ENCODE measurements around the gene METAP1D.
"Not testable (repeated sequence)": the region's sequence is repeated elsewhere in the genome, so short reads cannot be mapped to it uniquely, and the experiment has no call there.

Gene METAP1D

GRCh38 chr2:172049567-172050120 is 49.9 kb downstream of the METAP1D start:
- no peak for DNase-seq

- DNase-seq = no peak
Measured at GRCh38 chr2:172050479-172051125, 50.8 kb downstream of the METAP1D start.

- peak; percentile 72 for DNase-seq
Measured at GRCh38 chr2:172052000-172052983, 52.5 kb downstream of the METAP1D start.

- no peak for DNase-seq
Measured at GRCh38 chr2:172053486-172053885, 53.7 kb downstream of the METAP1D start.

GRCh38 chr2:172056293-172056692 is 56.5 kb downstream of the METAP1D start:
- DNase-seq = no peak

GRCh38 chr2:172058660-172059059 is 58.9 kb downstream of the METAP1D start:
- DNase-seq = no peak

GRCh38 chr2:172060118-172060517 is 60.4 kb downstream of the METAP1D start:
- not testable (repeated sequence) for DNase-seq

- DNase-seq = no peak
Measured at GRCh38 chr2:172062402-172063004, 62.8 kb downstream of the METAP1D start.

GRCh38 chr2:172063446-172063845 is 63.7 kb downstream of the METAP1D start:
- DNase-seq = no peak

GRCh38 chr2:172065111-172065510 is 65.4 kb downstream of the METAP1D start:
- DNase-seq = no peak

GRCh38 chr2:172066394-172066886 is 66.7 kb downstream of the METAP1D start:
- no peak for DNase-seq

- DNase-seq = not testable (repeated sequence)
Measured at GRCh38 chr2:172067905-172068304, 68.2 kb downstream of the METAP1D start.

- no peak for DNase-seq
Measured at GRCh38 chr2:172070936-172071335, 71.2 kb downstream of the METAP1D start.

GRCh38 chr2:172072303-172072702 is 72.5 kb downstream of the METAP1D start:
- DNase-seq = no peak

GRCh38 chr2:172072706-172073105 is 73.0 kb downstream of the METAP1D start:
- no peak for DNase-seq

GRCh38 chr2:172073518-172073917 is 73.8 kb downstream of the METAP1D start:
- no peak for DNase-seq

- DNase-seq = no peak
Measured at GRCh38 chr2:172074254-172074653, 74.5 kb downstream of the METAP1D start.

- no peak for DNase-seq
Measured at GRCh38 chr2:172079416-172079815, 79.7 kb downstream of the METAP1D start.

GRCh38 chr2:172079838-172080640 is 80.3 kb downstream of the METAP1D start:
- no peak for DNase-seq

GRCh38 chr2:172080641-172081220 is 81.0 kb downstream of the METAP1D start:
- no peak for DNase-seq

- no peak for DNase-seq
Measured at GRCh38 chr2:172081221-172082022, 81.7 kb downstream of the METAP1D start.
